Pulmonary artery endothelial cell (primary cell): Measurements from ENCODE around the gene HES7. TPM values are rescaled to one million over a fixed set of nuclear protein-coding genes. Genes with fewer than 3 reads are reported as not detected.
A peak's percentile ranks its signal among the peaks of the same experiment; 100 is the strongest.

Experiments
- DNase-seq: peaks from one replicate; pipeline ENCODE4 v3.0.0-alpha.2; 2011; ENCODE audit warnings: low read depth, low spot score
- total RNA-seq: library from RNA; depleted of rRNA; stranded (reverse); fragments of >200 nt; gene quantifications from 2 replicates; pipeline ENCODE4 v1.2.3, GENCODE V29; 2014

Gene HES7
- total RNA-seq, 1 donor from 2014 or later: 0.40 TPM

- DNase-seq: no peak
Observed at GRCh38 chr17:8143581-8144400, 19.9 kb upstream of the HES7 start.

- no peak for DNase-seq
Observed at GRCh38 chr17:8142887-8143580, 19.1 kb upstream of the HES7 start.

- DNase-seq: no peak
Observed at GRCh38 chr17:8142158-8142886, 18.4 kb upstream of the HES7 start.

- no peak for DNase-seq
Observed at GRCh38 chr17:8141741-8142140, 17.8 kb upstream of the HES7 start.

- no peak for DNase-seq
Observed at GRCh38 chr17:8141045-8141444, 17.1 kb upstream of the HES7 start.

GRCh38 chr17:8140065-8141029 is 16.4 kb upstream of the HES7 start:
- no peak for DNase-seq

- DNase-seq: peak; percentile 86
Observed at GRCh38 chr17:8138672-8139371, 14.9 kb upstream of the HES7 start.

GRCh38 chr17:8138374-8138671 is 14.4 kb upstream of the HES7 start:
- no peak for DNase-seq

- no peak for DNase-seq
Observed at GRCh38 chr17:8137645-8138373, 13.9 kb upstream of the HES7 start.

- no peak for DNase-seq
Observed at GRCh38 chr17:8133941-8134340, 10.0 kb upstream of the HES7 start.

- DNase-seq: no peak
Observed at GRCh38 chr17:8133399-8133798, 9.5 kb upstream of the HES7 start.

- no peak for DNase-seq
Observed at GRCh38 chr17:8131844-8132441, 8.0 kb upstream of the HES7 start.

- DNase-seq: no peak
Observed at GRCh38 chr17:8128125-8128784, 4.3 kb upstream of the HES7 start.

- no peak for DNase-seq
Observed at GRCh38 chr17:8126491-8127066, 2.7 kb upstream of the HES7 start.

GRCh38 chr17:8125947-8126490 is 2.1 kb upstream of the HES7 start:
- DNase-seq: no peak

GRCh38 chr17:8125154-8125946 is 1.4 kb upstream of the HES7 start:
- DNase-seq: no peak

GRCh38 chr17:8124350-8125153 is 646 bp upstream of the HES7 start:
- DNase-seq: no peak
